ENCODE results near the gene KRTAP10-9.
"Not testable (repeated sequence)": the region's sequence is repeated elsewhere in the genome, so short reads cannot be mapped to it uniquely, and the experiment has no call there.

KRTAP10-9 gene

GRCh38 chr21:44615911-44616590, 10.8 kb upstream of the KRTAP10-9 start:
- no peak for DNase-seq

- no peak for DNase-seq
These were observed 10.3 kb upstream of the KRTAP10-9 start for GRCh38 chr21:44616591-44616926.

DNA sequence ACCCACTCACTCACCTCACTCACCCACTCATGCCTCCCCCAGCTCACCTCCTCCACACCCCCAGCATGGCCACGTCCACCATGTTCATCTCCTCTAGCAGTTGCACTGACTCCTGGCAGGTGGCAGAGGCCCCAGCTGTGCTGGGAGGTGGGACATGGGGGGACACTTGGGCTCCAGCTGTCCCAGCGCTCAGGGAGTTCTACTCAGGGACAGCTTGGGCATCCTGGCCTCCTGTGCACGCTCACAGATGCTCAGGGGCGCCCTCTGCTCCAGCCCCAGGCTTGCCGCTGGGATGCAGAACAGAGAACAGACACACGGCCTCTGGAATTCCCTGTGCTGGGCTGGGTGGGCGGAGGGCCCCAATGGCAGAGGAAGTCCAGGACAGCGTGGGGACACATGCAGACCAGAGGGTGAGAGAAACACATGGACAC, 9.8 kb upstream of the KRTAP10-9 start:
- no peak for DNase-seq

GRCh38 chr21:44618504-44618903, 8.4 kb upstream of the KRTAP10-9 start:
- DNase-seq, result no peak

GRCh38 chr21:44618909-44619308, 8.0 kb upstream of the KRTAP10-9 start:
- no peak for DNase-seq

DNA sequence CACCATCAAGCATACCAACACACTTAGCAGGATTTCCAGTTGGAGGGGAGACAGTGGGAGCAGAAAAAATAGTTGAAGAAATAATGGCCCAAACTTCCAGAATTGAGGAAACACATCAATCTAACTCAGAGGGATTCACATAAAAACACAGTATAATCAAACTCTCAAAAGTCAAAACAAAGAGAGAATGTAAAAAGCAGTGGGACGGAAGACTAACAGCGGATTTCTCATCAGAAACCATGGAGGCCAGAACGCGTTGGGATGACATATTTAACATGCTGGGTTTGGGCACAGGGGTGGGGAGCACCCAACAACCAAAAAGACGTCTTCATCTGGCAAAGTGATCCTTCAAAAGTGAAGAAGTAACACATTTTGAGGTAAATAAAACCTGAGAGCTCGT, 7.0 kb upstream of the KRTAP10-9 start:
- no peak for DNase-seq

DNA sequence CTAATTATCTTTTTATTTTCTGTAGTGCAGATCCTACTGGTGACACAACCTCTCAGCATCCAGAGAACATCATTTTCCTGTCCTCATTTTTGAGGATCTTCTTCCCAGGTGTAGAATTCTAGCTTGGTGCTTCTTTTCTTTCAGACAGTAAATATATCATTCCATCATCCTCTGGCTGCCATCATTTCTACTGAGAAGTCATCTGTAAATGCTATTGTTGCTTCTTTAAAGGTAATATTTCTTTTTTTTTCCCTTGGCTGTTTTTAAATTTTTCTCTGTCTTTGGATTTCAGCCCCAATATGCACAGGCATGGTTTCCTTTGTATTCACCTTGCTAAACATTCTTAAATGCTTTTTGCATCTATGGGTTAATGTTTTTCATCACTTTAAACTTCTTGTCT, 3.3 kb upstream of the KRTAP10-9 start:
- no peak for DNase-seq

DNA sequence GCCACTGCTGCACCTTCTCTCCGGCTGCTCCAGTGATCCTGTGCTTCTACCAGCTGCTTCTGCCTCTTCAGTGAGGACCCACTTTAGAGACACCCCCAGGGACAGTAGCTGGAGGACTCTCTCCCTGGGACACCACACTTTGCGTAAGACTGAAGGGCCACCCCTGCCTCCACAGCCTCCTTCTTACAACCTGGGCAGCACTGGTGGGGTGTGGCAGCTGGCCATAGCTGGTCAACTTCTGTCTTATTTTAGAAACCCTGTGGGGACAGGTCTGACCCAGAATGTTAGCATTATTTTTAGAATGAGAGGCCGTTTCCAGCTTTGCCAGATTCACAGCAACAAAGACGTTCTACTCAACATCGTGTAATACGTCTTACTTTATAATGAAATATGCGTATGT, 1.1 kb upstream of the KRTAP10-9 start:
- no peak for DNase-seq

DNA sequence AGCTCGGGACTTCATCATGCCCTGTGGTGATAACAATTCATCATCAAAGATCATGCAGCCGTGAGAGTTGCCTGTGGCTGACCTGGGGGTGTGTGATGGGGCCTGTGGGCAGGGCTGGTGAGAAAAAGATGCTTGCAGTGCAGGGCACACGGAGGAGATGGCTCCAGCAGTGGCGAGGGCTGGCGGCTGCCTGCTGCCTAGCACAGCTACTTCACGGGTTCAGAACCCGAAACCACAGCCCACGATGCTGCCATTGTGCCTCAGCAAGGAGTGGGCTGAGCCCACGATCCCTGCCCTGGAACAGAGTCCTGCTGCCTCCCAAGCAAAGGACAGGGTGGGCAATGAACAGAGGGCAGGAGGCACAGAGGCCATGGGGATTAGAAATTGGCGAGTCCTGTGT, 631 bp upstream of the KRTAP10-9 start:
- no peak for DNase-seq

GRCh38 chr21:44627181-44627822, 409 bp downstream of the KRTAP10-9 start:
- not testable (repeated sequence) for DNase-seq

GRCh38 chr21:44627831-44628233, 939 bp downstream of the KRTAP10-9 start:
- DNase-seq, result not testable (repeated sequence)

DNA sequence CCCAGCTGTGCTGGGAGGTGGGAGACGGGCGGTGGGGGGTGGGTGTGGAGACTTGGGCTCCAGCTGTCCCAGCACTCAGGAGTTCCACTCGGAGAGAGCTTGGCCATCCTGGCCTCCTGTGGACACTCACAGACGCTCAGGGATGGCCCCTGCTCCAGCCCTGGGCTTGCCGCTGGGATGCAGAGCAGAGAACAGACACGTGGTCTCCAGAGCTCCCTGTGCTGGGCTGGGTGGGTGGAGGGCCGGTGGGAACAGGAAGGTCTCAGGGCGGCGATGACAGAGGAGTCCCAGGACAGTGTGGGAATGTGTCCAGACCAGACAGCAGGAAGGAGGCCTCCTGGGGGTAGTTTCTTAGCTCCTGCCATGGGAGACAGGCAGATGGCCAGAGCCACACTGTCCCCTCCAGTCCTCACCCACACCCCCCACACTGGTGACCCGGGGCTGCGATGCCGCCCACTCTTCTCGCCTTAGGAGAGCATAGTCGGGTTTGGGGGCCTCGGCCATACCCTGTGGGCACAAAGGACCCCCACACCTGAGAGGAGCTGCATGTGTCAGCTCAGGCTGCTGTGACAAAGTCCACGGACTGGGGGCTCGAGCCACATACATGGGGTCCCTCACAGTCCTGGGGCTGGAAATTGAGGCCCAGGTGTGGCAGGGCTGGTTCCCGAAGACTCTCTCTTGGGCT, 2.0 kb downstream of the KRTAP10-9 start:
- DNase-seq, result no peak

GRCh38 chr21:44630440-44630839, 3.5 kb downstream of the KRTAP10-9 start:
- DNase-seq, result no peak

DNA sequence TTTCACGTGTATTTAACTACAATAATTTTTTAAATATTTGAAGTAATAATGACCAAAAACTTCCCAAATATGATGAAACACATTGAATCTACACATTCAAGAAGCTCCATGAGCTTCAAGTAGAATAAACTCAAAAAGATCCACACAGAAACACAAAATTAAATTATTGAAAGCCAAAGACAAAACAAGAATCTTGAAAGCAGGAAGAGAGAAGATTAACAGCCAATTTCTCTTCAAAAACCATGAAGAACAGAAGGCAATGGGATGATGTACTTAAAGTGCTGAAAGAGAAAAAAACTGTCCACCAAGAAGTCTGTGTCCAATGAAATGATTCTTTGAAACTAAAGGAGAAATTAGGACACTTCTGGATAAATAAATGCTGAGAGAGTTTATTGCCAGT, 5.2 kb downstream of the KRTAP10-9 start:
- DNase-seq, result no peak

GRCh38 chr21:44636209-44637017, 9.5 kb downstream of the KRTAP10-9 start:
- no peak for DNase-seq

DNA sequence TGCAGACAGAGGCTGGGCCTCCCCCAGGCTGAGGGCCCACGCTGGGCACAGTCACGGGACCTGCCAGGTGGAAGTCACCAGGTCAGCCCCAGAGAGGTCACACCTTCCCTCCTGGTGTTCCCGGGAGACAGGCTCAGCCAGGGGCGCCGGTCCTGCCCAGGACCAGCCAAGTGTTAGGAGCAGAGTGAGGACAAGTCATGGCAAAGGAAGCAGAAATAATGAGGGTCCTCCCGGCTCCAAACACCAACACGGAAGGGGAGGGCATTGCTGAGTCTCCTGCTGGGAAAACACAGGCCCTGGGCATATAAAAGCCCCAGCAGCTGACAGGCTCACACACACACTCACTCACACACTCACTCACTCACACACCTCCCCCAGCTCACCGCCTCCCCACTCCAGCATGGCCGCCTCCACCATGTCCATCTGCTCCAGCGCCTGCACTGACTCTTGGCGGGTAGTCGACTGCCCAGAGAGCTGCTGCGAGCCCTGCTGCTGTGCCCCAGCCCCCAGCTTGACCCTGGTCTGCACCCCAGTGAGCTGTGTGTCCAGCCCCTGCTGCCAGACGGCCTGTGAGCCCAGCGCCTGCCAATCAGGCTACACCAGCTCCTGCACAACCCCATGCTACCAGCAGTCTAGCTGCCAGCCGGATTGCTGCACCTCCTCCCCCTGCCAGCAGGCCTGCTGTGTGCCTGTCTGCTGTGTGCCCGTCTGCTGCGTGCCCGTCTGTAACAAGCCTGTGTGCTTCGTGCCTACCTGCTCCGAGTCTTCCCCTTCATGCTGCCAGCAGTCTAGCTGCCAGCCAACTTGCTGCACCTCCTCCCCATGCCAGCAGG, 10.3 kb downstream of the KRTAP10-9 start, which contains the start of gene KRTAP10-10:
TSS of gene KRTAP10-10 (plus strand) at position 339 of the 833 bp plus-strand sequence. CDS start at position 401, 62 bp downstream.
- DNase-seq, result peak in 1 of 2 experiments; percentile 22

DNA sequence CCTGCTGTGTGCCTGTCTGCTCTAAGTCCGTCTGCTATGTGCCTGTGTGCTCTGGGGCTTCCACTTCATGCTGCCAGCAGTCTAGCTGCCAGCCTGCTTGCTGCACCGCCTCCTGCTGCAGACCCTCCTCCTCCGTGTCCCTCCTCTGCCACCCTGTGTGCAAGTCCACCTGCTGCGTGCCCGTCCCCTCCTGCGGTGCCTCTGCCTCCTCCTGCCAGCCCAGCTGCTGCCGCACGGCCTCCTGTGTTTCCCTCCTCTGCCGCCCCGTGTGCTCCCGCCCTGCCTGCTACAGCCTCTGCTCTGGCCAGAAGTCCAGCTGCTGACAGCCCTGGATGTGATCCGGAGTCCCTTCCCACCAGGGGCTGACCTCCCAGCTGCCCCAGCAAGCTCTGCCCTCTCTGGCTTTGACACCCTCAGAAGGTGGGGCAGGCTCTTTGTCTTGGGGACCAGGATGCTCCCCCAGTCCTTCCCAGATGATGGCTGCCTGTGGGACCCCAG, 11.0 kb downstream of the KRTAP10-9 start:
- DNase-seq, result not testable (repeated sequence)

DNA sequence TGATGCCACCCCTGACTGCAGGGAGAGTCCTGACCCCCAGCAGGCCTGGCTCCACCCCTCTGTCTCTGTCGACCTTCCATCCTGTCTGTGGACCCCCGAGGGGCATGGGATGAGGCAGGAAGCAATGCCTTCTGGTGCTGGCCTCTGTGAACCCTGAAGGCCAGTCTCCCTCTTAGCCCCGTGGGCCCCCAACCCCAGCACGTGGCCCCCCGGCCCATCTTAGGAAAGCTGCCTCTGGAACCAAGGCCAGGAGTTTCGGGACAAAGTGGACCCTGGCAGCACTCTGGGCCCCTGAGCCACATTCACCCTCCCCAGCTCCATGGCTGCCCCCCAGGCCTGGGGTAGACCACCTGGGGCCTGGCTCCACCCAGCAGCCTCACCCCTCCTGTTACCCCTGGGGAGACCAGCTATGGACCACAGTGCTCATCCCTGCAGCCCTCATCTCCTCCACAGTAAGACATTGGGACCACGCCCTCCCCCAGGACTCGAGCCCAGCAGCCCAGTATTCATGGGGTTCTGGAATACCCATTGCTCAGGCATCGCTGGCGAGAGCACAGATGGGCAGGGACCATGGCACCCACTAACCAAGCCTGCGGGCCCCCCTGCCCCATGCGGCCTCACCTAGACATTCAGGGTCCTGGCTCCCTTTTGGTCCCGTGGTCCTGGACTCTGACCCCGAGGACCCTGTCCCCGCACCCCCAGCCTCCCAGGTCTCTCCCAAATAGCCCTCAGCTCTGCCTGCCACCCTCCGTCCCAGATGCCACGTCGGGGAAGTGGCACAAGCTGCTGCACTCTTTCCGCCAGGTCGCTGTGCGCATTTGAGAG, 11.8 kb downstream of the KRTAP10-9 start:
- DNase-seq, result not testable (repeated sequence)

GRCh38 chr21:44639331-44639655, 12.4 kb downstream of the KRTAP10-9 start:
- no peak for DNase-seq

DNA sequence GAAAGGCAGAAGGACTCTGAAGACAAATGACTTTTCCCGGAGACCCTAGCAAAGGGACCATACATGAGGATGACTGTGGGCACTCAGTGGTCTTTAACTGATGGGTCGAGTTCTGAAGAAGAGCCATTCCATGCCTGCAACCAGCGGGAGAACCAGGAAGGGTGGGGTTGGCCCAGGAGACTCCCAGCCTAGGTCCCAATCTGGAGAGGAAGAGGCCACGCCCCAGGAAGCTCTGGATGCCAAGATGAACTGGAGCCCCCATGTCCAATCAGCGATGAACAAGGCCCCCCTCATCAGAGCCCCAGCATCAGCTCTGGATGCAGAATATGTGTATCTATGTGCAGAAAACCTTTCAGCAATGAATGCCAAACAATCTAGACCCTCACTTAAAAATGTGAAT, 13.9 kb downstream of the KRTAP10-9 start:
- DNase-seq, result no peak

- DNase-seq, result no peak
These were observed 16.9 kb downstream of the KRTAP10-9 start for GRCh38 chr21:44643741-44644310.
